NCI-H226 (cell line): ENCODE data around the gene TMEM255A.
"Not testable (repeated sequence)": the region's sequence is repeated elsewhere in the genome, so short reads cannot be mapped to it uniquely, and the experiment has no call there.

Source experiments
- DNase-seq: peaks from one replicate; pipeline ENCODE4 v3.0.0-alpha.2; 2015

TMEM255A gene

GRCh38 chrX:120310861-120311726, at the start of gene TMEM255A:
TMEM255A (minus strand) TSS chrX:120311461; CDS start chrX:120311309, 152 bp downstream.
- DNase-seq, result no peak

DNA sequence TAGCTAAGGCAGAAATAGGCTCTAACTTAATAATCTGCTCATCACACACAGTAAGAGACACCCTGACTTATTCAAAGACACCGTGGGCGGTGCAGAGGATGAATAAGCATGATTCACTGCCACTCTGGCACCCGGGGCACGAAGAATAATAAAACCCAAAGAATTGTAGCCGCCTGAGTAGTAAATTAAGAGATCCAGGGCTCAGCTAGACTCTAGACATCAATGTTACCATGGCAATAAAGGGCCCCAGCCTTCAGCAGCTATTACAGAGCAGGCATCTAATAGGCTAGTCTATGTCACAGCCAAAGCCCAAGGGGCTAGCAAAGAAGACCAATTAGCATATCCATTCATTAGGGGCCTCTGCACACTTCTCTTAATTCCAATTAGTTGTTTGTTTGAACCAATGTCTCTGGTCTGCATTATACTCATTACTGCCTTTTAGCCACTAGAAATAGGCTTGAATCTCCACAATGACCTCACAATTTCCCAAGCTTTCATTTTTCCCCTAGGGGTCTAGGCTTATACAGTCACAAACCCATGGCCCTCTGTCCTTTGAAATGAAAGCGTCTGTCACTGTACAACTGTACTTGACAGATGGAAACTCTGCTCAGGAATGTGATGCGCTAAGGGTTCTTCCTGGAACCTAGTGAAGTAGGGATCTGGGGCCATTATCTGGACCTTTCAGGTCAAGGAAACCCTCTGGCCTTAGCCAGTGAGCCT, 47.6 kb upstream of the TMEM255A start:
- no peak for DNase-seq

GRCh38 chrX:120357186-120357585, 45.9 kb upstream of the TMEM255A start:
- DNase-seq, result no peak

GRCh38 chrX:120356084-120356483, 44.8 kb upstream of the TMEM255A start:
- DNase-seq, result no peak

DNA sequence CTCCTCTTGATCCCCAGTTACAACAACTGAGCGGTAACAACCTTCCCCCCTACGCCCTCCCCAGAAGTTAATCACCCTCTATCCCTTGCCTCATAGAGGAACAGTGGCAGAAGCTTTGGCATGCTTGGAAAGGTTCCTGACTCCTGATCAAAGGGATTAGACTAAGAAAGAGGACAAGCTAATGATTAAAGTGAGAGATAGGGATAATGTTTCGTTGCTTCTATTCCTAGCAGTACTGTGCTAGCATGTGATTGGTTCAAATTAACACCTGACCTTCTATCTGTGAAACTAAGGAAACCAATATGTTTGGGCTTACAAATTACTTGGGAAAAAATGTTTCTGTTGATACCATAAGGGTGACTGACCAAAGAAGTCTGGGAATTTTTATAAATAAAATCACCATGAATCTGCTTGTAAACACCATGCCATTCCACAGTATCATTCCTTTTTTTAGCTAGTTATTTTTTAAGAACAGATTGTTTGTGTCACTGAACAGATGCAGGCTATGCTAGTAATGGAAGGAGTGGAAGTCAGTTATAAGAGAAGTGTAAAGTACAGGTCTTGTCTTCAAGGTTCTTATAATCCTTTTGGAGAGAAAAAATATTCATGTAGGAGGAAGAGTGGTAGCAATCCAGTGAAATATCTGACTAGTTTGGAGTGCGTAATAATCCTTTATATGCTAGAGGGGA, 39.3 kb upstream of the TMEM255A start:
- no peak for DNase-seq

GRCh38 chrX:120344566-120344965, 33.3 kb upstream of the TMEM255A start:
- not testable (repeated sequence) for DNase-seq

DNA sequence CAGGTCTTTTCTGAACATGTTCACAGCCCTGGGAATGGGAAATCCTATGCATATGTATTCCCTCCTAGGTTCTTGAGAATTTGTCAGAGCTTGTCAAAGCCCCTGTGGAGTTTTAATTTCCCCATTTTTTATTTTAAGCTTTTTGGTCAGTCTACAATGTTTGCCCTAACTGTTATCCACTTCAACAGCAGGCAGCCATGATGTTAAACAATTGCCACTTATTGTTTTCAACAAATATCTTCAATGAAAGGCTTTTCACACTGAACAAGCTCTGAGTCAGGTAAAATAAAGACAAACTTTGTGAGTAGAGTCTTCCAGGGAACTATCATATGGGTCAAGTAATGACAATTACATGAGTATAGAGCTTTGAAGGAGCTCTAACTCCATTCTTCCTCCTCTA, 25.6 kb upstream of the TMEM255A start:
- DNase-seq, result no peak

GRCh38 chrX:120335289-120335688, 24.0 kb upstream of the TMEM255A start:
- DNase-seq, result no peak

GRCh38 chrX:120334603-120335002, 23.3 kb upstream of the TMEM255A start:
- DNase-seq, result no peak

- DNase-seq, result no peak
Observed at GRCh38 chrX:120334151-120334550, 22.9 kb upstream of the TMEM255A start.

DNA sequence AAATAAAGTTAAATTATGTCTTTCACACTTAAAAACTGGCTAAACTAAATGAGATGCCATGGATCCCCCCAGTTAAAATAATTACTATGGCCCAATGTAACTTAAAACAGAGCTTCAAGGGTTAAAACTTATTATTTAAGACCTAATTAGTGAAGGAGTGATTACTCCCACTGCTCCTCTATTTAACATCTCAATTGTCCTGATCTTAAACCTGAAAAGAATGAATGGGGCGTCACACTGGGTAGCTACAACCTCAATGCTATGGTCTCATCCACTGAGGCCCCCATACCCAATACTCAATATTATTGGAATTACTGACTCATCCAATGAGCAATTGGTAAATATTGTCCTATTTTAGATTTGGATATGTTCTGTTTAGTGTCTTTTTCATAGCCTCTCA, 21.1 kb upstream of the TMEM255A start:
- no peak for DNase-seq

DNA sequence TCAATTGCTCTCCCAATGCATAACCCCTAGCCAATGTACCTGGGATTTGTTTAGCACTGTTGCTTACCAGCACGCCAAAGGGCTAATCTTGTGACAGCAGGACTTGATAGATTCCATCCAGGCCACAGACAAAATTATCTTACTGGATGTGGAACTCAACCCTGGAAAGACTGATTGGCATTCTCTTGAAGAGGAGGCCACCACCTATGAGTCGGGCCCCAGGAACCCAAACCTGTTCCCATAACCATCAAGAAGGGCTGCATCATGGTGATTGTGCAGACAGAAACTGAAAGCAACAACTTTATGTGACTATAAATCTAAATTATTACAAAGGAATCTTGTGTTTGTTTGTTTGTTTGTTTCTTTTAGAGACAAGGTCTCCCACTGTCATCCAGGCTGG, 19.9 kb upstream of the TMEM255A start:
- no peak for DNase-seq

DNA sequence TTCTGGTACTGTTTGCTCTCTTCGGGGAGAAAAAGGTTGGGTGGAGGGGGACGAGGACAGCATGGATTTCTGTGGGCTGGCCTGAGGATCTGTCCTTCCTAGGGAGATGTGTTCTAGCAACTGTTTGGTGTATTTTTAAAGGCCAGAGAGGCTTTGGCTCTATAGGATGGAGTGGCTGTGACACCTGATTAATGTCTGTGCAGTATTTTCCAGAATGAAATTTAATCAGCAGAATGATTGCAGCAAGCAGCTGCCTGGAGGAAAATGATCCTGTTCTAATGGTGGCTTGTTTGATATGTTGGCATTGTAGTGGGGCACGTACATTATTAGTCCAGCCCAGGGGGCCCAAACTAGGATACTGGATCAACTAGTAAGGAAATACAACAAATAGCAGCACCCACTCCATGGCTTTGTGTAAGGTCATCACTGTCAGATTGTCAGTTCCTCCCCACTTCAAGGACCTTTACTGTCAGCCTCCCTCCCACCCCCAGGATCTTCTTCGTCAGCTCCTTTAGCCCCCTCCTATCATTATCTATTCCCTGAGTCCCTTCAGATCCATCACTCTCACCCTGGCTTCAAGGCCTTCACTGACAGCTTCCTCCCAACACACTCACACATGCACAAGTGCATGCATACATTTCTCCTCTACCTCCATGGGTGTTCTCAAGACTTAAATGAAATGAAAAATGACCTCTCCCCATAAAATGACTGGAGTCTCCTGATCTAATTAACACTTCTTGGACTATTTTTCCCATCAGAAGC, 10.4 kb upstream of the TMEM255A start:
- DNase-seq, result no peak

- no peak for DNase-seq
Observed at GRCh38 chrX:120318411-120318810, 7.2 kb upstream of the TMEM255A start.

DNA sequence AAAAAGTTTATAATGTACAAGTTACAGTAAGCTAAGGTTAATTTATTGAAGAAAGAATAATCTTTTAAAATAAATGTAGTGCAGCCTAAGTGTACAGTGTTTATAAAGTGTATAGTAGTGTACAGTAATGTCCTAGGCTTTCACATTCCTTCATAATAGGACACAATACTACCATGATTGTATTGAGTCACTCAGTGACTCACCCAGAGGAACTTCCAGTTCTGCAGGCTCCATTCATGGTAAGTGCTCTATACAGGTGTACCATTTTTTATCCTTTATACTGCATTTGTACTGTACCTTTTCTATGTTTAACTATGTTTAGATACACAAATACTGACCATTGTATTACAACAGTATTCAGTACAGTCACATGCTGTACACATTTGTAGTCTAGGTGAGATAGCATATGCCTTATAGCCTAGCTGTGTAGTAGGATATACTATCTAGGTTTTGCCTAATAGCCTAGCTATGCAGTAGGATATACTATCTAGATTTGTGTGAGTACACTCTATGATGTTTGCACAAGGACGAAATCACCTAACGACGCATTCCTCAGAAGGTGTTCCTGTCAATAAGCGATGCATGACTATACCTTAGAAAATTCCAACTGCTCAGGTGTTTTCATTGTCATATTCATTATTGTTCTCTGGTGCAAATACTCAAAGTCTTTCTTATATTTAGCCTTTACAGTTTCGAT, 5.5 kb upstream of the TMEM255A start:
- DNase-seq, result no peak

DNA sequence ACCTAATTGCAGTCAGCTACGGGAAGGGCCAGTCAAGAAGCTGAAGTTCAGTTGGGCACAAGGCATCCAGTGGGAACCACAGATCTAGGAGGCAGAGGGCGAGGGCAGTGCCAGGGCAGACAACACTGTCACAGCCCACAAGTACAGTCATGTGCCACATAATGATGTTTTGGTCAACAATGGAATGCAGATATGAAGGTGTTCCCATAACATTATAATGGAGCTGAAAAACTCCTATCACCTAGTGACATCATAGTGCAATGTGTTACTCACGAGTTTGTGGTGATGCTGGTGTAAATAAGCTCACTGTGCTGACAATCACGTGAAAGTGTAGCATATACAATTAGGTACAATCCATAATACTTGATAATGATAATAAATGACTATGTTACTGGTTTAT, 4.5 kb upstream of the TMEM255A start:
- no peak for DNase-seq

- no peak for DNase-seq
Observed at GRCh38 chrX:120311727-120312063, 434 bp upstream of the TMEM255A start.

- peak; percentile 39 for DNase-seq
Observed at GRCh38 chrX:120309873-120310705, 1.2 kb downstream of the TMEM255A start.

DNA sequence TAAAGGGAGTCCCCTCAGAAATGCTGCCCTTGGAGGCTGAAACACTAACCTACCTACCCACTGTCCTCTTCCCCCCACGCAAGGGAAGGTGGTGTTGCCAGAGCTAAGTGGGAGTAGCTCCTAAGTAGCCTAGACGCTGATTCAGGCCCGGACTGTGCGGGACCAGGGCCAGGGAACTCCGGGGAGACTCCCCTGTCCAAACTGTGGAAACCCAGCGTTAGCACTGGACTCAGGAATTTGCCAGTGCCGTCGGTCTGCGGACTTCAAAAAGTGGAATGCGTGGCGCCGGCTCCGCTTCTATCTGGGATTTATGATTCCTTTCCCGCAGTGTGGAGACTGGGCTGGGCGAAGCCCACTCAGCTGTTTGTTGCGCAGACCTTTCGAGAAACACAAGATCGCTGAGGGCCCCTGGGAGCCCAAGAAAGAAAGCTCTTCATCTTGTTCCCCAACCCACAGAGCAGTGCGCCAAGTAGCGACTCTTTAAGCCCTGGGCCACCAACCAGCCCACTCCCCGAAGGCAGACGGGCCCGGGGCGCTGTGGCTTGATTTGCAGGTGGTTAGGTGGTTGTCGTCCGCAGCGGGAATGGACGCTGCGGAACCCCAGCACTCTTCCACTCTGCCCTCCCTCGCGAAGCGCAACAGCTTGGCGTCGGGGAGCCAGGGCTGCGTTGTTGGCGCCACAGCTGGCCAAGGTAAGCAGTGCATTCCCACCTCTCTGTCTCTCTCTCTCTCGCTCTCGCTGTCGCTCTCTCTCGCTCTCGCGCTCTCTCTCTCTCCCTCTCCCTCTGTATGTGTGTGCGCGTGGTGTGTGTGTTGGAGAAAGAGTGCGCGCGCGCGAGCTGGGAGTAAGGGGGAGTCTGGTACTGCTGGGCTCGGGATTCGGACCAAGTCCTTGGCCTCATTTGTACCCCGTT, 2.0 kb downstream of the TMEM255A start:
- peak; percentile 74 for DNase-seq

- no peak for DNase-seq
Observed at GRCh38 chrX:120308558-120308957, 2.7 kb downstream of the TMEM255A start.
